GM19395 (cell line): Measurements from ENCODE around the gene COL4A2.
A peak's percentile ranks its signal among the peaks of the same experiment; 100 is the strongest.
"Not testable (repeated sequence)": the region's sequence is repeated elsewhere in the genome, so short reads cannot be mapped to it uniquely, and the experiment has no call there.

ENCODE experiments used
- ATAC-seq: cut with Tn5 transposase; IDR thresholded peaks from one replicate; pipeline ENCODE4 v1.9.1; 2021; ENCODE audit warnings: mild to moderate bottlenecking, moderate library complexity; ENCODE audit not compliant: unreplicated experiment

Gene COL4A2

GRCh38 chr13:110374431-110375370 is 67.6 kb downstream of the COL4A2 start:
- ATAC-seq: no peak

GRCh38 chr13:110376120-110376519 is 69.0 kb downstream of the COL4A2 start:
- no peak for ATAC-seq

GRCh38 chr13:110377178-110377825 is 70.2 kb downstream of the COL4A2 start:
- no peak for ATAC-seq

GRCh38 chr13:110377826-110378201 is 70.7 kb downstream of the COL4A2 start:
- no peak for ATAC-seq

GRCh38 chr13:110379358-110379757 is 72.3 kb downstream of the COL4A2 start:
- ATAC-seq: no peak

- no peak for ATAC-seq
These were observed 72.8 kb downstream of the COL4A2 start for GRCh38 chr13:110379905-110380341.

- ATAC-seq: no peak
These were observed 73.4 kb downstream of the COL4A2 start for GRCh38 chr13:110380359-110381028.

- no peak for ATAC-seq
These were observed 73.9 kb downstream of the COL4A2 start for GRCh38 chr13:110381029-110381360.

- ATAC-seq: no peak
These were observed 75.1 kb downstream of the COL4A2 start for GRCh38 chr13:110382229-110382628.

GRCh38 chr13:110382830-110383229 is 75.7 kb downstream of the COL4A2 start:
- ATAC-seq: no peak

GRCh38 chr13:110387451-110388107 is 80.5 kb downstream of the COL4A2 start:
- peak; percentile 96 for ATAC-seq

GRCh38 chr13:110388108-110388943 is 81.2 kb downstream of the COL4A2 start:
- no peak for ATAC-seq

GRCh38 chr13:110390567-110390966 is 83.5 kb downstream of the COL4A2 start:
- ATAC-seq: no peak

GRCh38 chr13:110391273-110391672 is 84.2 kb downstream of the COL4A2 start:
- no peak for ATAC-seq

GRCh38 chr13:110392510-110393240 is 85.6 kb downstream of the COL4A2 start:
- ATAC-seq: no peak

GRCh38 chr13:110393761-110394160 is 86.7 kb downstream of the COL4A2 start:
- ATAC-seq: no peak

GRCh38 chr13:110394371-110394841 is 87.3 kb downstream of the COL4A2 start:
- ATAC-seq: no peak

- ATAC-seq: not testable (repeated sequence)
These were observed 88.5 kb downstream of the COL4A2 start for GRCh38 chr13:110395616-110396015.

- ATAC-seq: no peak
These were observed 89.4 kb downstream of the COL4A2 start for GRCh38 chr13:110396476-110396875.
